ENCODE results near the gene BTNL9.

The BTNL9 gene

DNA sequence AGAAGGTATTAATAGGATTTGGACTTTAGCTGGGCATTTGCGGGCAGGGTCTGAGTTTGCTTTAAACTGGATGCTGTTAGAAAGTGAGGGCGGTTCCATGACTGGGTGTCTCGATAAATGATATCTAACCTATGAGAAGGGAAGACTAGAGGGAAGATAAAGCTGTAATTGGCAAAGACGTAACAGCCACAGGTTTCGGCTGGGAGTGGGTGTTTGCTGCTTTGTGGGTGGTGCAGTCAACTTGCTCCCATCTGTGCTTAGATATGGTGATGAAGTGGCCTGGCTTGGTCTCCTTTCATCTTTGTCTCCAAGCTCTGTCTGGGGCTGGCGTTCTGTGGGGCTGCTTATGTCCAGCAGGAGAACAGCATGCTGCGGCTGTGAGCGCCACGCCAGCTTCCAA lies 67.6 kb downstream of the BTNL9 start:
- Histone ChIP-seq H3K9ac (ENCODE audit: low read length) (no peak overlapping the region), H3K18ac (ENCODE audit: low read depth in 1 of 2, low read length in 2 of 2) (no peak overlapping the region), H3K4me2 (ENCODE audit: low read length, poor library complexity, severe bottlenecking) (no peak overlapping the region), H2BK5ac (ENCODE audit: low read depth, low read length, poor library complexity, severe bottlenecking) (no peak overlapping the region), H2AFZ (ENCODE audit: low read depth, low read length) (no peak overlapping the region), H2BK120ac (ENCODE audit: low read depth, low read length) (no peak overlapping the region), H2AK5ac (ENCODE audit: low read length, severe bottlenecking) (no peak overlapping the region), H3K27ac (ENCODE audit: low read length, poor library complexity, severe bottlenecking) (no peak overlapping the region), H3K9me3 (ENCODE audit: control insufficient read depth, low read length) (no peaks in the 10 kb centered on the region), H3K79me1 (replicated peaks; ENCODE audit: low read length, poor library complexity, severe bottlenecking) (no peaks in the 10 kb centered on the region), H3K4me3 (ENCODE audit: insufficient read depth in 1 of 2, low read depth in 1 of 2, low read length in 2 of 2) (no peak overlapping the region), H3K4me1 (ENCODE audit: control insufficient read depth, insufficient read depth, low read depth, low read length) (peaks cover 3% of the 10 kb centered on the region), H2BK15ac (ENCODE audit: low read depth, poor library complexity, severe bottlenecking) (no peak overlapping the region), H4K8ac (ENCODE audit: low read length) (no peak overlapping the region), H2BK12ac (ENCODE audit: low read length in 2 of 2) (no peak overlapping the region), H3K14ac (ENCODE audit: low read length in 2 of 2) (no peak overlapping the region), H3K4ac (ENCODE audit: low read depth in 1 of 2, low read length in 2 of 2) (no peak overlapping the region), H4K91ac (ENCODE audit: low read length) (no peak overlapping the region), H3K23ac (ENCODE audit: low read length in 2 of 2) (no peak overlapping the region), H3K27me3 (ENCODE audit: control insufficient read depth in 1 of 2, insufficient read depth in 1 of 2, low read length in 2 of 2) (peaks cover 31 to 69% of the 10 kb centered on the region in 2 experiments), H3K36me3 (ENCODE audit: control insufficient read depth in 1 of 2, insufficient read depth in 2 of 2, low read depth in 1 of 2, low read length in 2 of 2) (no peaks in the 10 kb centered on the region)
- DNase-seq, result no peak
- 78% methylated on average over 9 of the region's 9 CpGs for WGBS

DNA sequence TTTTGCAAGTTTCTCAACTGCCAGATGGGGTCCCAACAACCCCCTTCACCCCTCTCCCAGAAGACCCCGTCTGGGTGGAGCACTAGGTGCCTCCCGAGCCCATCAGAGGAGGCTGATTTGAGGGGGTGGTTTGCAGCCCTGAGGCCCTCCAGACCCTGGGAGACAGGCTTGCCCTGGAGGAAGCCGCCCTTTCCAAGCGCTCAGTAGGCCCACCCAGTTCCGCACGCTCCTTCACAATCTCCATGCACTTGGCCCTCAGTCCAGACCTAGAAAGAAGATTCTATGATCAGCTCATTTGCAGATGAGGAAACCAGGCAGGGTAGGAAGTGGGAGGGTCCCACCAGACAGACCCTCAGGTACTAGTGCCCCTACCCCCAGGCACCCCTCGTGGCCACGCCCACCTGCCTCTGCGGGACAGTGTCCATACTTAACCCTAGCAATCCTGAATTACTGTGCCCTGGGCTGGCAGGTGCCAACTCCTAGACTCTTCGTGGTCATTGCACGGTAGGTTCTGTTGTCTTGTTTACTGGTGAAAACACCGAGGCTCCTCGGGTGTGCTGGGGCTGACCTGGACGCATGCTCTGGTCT lies 68.6 kb downstream of the BTNL9 start:
- no peak overlapping the region for H3K9ac ChIP-seq (ENCODE audit: low read length)
- no peak overlapping the region for H4K91ac ChIP-seq (ENCODE audit: low read length)
- H2BK12ac ChIP-seq (ENCODE audit: low read length in 2 of 2), result no peak overlapping the region
- no peak for DNase-seq
- no peak overlapping the region for H3K23ac ChIP-seq (ENCODE audit: low read length in 2 of 2)
- no peak overlapping the region for H3K14ac ChIP-seq (ENCODE audit: low read length in 2 of 2)
- H3K4ac ChIP-seq (ENCODE audit: low read depth in 1 of 2, low read length in 2 of 2), result no peak overlapping the region
- no peak overlapping the region for H2BK15ac ChIP-seq (ENCODE audit: low read depth, poor library complexity, severe bottlenecking)
- peaks cover 3% of the 10 kb centered on the region for H3K4me1 ChIP-seq (ENCODE audit: control insufficient read depth, insufficient read depth, low read depth, low read length)
- no peak overlapping the region for H3K27ac ChIP-seq (ENCODE audit: low read length, poor library complexity, severe bottlenecking)
- no peak overlapping the region for H3K4me2 ChIP-seq (ENCODE audit: low read length, poor library complexity, severe bottlenecking)
- H3K18ac ChIP-seq (ENCODE audit: low read depth in 1 of 2, low read length in 2 of 2), result no peak overlapping the region
- no peaks in the 10 kb centered on the region for H3K36me3 ChIP-seq (ENCODE audit: control insufficient read depth in 1 of 2, insufficient read depth in 2 of 2, low read depth in 1 of 2, low read length in 2 of 2)
- H2BK120ac ChIP-seq (ENCODE audit: low read depth, low read length), result no peak overlapping the region
- no peaks in the 10 kb centered on the region for H3K9me3 ChIP-seq (ENCODE audit: control insufficient read depth, low read length)
- no peaks in the 10 kb centered on the region for H3K79me1 ChIP-seq (replicated peaks; ENCODE audit: low read length, poor library complexity, severe bottlenecking)
- peaks cover 31 to 76% of the 10 kb centered on the region in 2 experiments for H3K27me3 ChIP-seq (ENCODE audit: control insufficient read depth in 1 of 2, insufficient read depth in 1 of 2, low read length in 2 of 2)
- no peak overlapping the region for H2BK5ac ChIP-seq (ENCODE audit: low read depth, low read length, poor library complexity, severe bottlenecking)
- no peak overlapping the region for H3K4me3 ChIP-seq (ENCODE audit: insufficient read depth in 1 of 2, low read depth in 1 of 2, low read length in 2 of 2)
- no peak overlapping the region for H4K8ac ChIP-seq (ENCODE audit: low read length)
- no peak overlapping the region for H2AK5ac ChIP-seq (ENCODE audit: low read length, severe bottlenecking)
- 74% methylated on average over 14 of the region's 14 CpGs for whole genome bisulfite sequencing
- H2AFZ ChIP-seq (ENCODE audit: low read depth, low read length), result no peak overlapping the region

DNA sequence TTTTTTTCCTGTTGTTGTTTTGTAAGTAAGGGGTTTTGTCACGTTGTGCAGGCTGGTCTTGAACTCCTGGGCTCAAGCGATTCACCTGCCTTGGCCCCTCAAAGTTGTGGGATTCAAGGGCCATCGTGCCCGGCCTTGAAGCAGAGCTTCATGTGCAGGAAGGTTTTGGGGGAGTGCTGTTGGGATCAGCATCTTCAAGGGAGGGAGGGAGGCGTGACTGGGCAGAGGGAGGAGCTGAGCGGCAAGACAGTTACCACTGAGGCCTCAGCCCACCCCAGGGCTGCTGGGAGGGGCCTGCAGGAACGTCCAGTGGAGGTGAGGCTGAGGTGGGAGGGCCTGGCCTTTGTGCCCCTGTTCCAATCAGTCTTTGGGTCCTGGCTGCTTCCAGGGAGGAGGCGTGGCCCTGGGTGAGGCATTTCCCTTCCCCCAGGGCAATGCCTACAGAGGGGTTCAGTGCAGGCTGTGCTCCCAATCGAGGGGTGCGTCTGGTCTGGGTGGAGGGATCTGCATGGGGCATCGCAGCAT lies 69.5 kb downstream of the BTNL9 start:
- no peak for DNase-seq
- no peaks in the 10 kb centered on the region for H3K9me3 ChIP-seq (ENCODE audit: control insufficient read depth, low read length)
- H3K36me3 ChIP-seq (ENCODE audit: control insufficient read depth in 1 of 2, insufficient read depth in 2 of 2, low read depth in 1 of 2, low read length in 2 of 2), result no peaks in the 10 kb centered on the region
- H4K8ac ChIP-seq (ENCODE audit: low read length), result no peak overlapping the region
- H3K27me3 ChIP-seq (ENCODE audit: control insufficient read depth in 1 of 2, insufficient read depth in 1 of 2, low read length in 2 of 2), result peaks cover 31 to 77% of the 10 kb centered on the region in 2 experiments
- H3K4me3 ChIP-seq (ENCODE audit: insufficient read depth in 1 of 2, low read depth in 1 of 2, low read length in 2 of 2), result no peak overlapping the region
- no peak overlapping the region for H4K91ac ChIP-seq (ENCODE audit: low read length)
- no peak overlapping the region for H2BK120ac ChIP-seq (ENCODE audit: low read depth, low read length)
- no peak overlapping the region for H3K14ac ChIP-seq (ENCODE audit: low read length in 2 of 2)
- no peak overlapping the region for H3K4me2 ChIP-seq (ENCODE audit: low read length, poor library complexity, severe bottlenecking)
- no peak overlapping the region for H2BK5ac ChIP-seq (ENCODE audit: low read depth, low read length, poor library complexity, severe bottlenecking)
- no peak overlapping the region for H2AK5ac ChIP-seq (ENCODE audit: low read length, severe bottlenecking)
- H3K23ac ChIP-seq (ENCODE audit: low read length in 2 of 2), result no peak overlapping the region
- H3K4me1 ChIP-seq (ENCODE audit: control insufficient read depth, insufficient read depth, low read depth, low read length), result peaks cover 1% of the 10 kb centered on the region
- no peaks in the 10 kb centered on the region for H3K79me1 ChIP-seq (replicated peaks; ENCODE audit: low read length, poor library complexity, severe bottlenecking)
- no peak overlapping the region for H2AFZ ChIP-seq (ENCODE audit: low read depth, low read length)
- no peak overlapping the region for H3K18ac ChIP-seq (ENCODE audit: low read depth in 1 of 2, low read length in 2 of 2)
- WGBS, result 54% methylated on average over 8 of the region's 11 CpGs
- no peak overlapping the region for H2BK12ac ChIP-seq (ENCODE audit: low read length in 2 of 2)
- H3K9ac ChIP-seq (ENCODE audit: low read length), result no peak overlapping the region
- H3K27ac ChIP-seq (ENCODE audit: low read length, poor library complexity, severe bottlenecking), result no peak overlapping the region
- H3K4ac ChIP-seq (ENCODE audit: low read depth in 1 of 2, low read length in 2 of 2), result no peak overlapping the region
- no peak overlapping the region for H2BK15ac ChIP-seq (ENCODE audit: low read depth, poor library complexity, severe bottlenecking)

DNA sequence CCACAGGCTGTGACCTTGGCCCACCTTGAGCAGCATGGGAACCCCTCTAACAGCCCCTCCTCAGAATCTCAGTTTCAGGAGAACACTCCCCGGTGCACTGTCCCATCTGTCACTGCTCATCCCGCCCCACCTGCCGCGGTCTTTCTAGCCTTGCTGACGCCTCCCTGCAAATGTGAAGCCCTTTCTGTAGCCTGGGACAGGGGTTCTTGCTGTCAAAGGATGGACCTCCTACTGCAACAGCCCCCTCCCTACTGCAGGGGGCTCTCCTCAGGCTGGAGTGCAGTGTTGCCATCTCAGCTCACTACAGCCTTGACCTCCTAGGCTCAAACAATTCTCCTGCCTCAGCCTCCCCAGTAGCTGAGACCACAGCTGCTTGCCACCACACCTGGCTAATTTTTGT lies 70.9 kb downstream of the BTNL9 start:
- Histone ChIP-seq H4K8ac (ENCODE audit: low read length) (no peak overlapping the region), H3K14ac (ENCODE audit: low read length in 2 of 2) (no peak overlapping the region), H2AFZ (ENCODE audit: low read depth, low read length) (no peak overlapping the region), H3K9me3 (ENCODE audit: control insufficient read depth, low read length) (no peaks in the 10 kb centered on the region), H3K4me1 (ENCODE audit: control insufficient read depth, insufficient read depth, low read depth, low read length) (peaks cover under 1% of the 10 kb centered on the region), H3K27me3 (ENCODE audit: control insufficient read depth in 1 of 2, insufficient read depth in 1 of 2, low read length in 2 of 2) (peaks cover 32 to 74% of the 10 kb centered on the region in 2 experiments), H3K9ac (ENCODE audit: low read length) (no peak overlapping the region), H3K36me3 (ENCODE audit: control insufficient read depth in 1 of 2, insufficient read depth in 2 of 2, low read depth in 1 of 2, low read length in 2 of 2) (no peaks in the 10 kb centered on the region), H2BK5ac (ENCODE audit: low read depth, low read length, poor library complexity, severe bottlenecking) (no peak overlapping the region), H2BK120ac (ENCODE audit: low read depth, low read length) (no peak overlapping the region), H3K27ac (ENCODE audit: low read length, poor library complexity, severe bottlenecking) (no peak overlapping the region), H3K4me3 (ENCODE audit: insufficient read depth in 1 of 2, low read depth in 1 of 2, low read length in 2 of 2) (no peak overlapping the region), H3K4me2 (ENCODE audit: low read length, poor library complexity, severe bottlenecking) (no peak overlapping the region), H3K18ac (ENCODE audit: low read depth in 1 of 2, low read length in 2 of 2) (no peak overlapping the region), H3K4ac (ENCODE audit: low read depth in 1 of 2, low read length in 2 of 2) (no peak overlapping the region), H2BK15ac (ENCODE audit: low read depth, poor library complexity, severe bottlenecking) (no peak overlapping the region), H3K79me1 (replicated peaks; ENCODE audit: low read length, poor library complexity, severe bottlenecking) (no peaks in the 10 kb centered on the region), H2BK12ac (ENCODE audit: low read length in 2 of 2) (no peak overlapping the region), H3K23ac (ENCODE audit: low read length in 2 of 2) (no peak overlapping the region), H2AK5ac (ENCODE audit: low read length, severe bottlenecking) (no peak overlapping the region), H4K91ac (ENCODE audit: low read length) (no peak overlapping the region)
- no peak for DNase-seq
- WGBS, result 75% methylated on average over 5 of the region's 5 CpGs
